Left colon (tissue), 2 donors: ENCODE measurements around the gene LRMDA. TPM values are rescaled to one million over a fixed set of nuclear protein-coding genes. Genes with fewer than 3 reads are reported as not detected.

Experiments used
- ATAC-seq: fragments of 200-7000 bp; cut with Tn5 transposase; one replicate; pipeline ENCODE4 v1.9.1; 2020; ENCODE audit warnings: mild to moderate bottlenecking, moderate library complexity
- DNase-seq, 2 donors: peaks; one replicate each; pipeline ENCODE4 v3.0.0-alpha.2; 2020
- intact Hi-C, 2 donors: fragments of 100-400 bp; cut with DNase I in 1 of 2; cut with micrococcal nuclease in 1 of 2; formaldehyde crosslinking; loops; one replicate each; pipeline versions ENCODE4 v1.11.2 to v1.14.0; 2022; cut with DNase I, micrococcal nuclease
- total RNA-seq, 2 donors: library from RNA; stranded (reverse); fragmentation: NEBNext Ultra II Directional; extraction: Animal tissue kit (Norgen Biotek cat#: 25700); gene quantifications; one replicate each; pipeline ENCODE4 v1.2.1, GENCODE V29; 2021
- donor health status: DM: no; HTN: no; CAD: no.
- donor health status: DM: yes; HTN: yes; CAD: no.

Gene LRMDA
- total RNA-seq, 2 donors from 2014 or later = 8.1 to 10.6 TPM

DNA sequence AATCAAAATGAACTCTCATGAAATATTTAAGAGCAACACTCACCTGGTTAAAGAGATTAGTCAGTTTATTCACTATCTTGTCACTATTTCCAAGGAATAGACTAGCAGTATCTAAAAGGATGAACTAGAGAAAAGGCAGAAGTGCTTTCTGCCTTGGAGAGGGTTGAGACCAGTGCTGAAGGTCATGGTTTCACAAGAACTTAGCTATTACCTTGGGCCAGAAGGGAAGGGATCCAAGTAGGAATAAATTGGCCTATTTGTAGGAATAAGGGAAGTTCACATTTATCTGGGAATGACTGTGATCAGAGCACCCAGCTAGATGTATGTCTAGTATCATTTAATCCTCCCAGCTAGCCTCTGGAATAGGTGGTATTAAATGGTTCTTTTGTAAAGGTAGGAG, 347.2 kb downstream of the LRMDA start:
- no peak for DNase-seq
- intact Hi-C loops = no loop called here
- ATAC-seq = no peak

DNA sequence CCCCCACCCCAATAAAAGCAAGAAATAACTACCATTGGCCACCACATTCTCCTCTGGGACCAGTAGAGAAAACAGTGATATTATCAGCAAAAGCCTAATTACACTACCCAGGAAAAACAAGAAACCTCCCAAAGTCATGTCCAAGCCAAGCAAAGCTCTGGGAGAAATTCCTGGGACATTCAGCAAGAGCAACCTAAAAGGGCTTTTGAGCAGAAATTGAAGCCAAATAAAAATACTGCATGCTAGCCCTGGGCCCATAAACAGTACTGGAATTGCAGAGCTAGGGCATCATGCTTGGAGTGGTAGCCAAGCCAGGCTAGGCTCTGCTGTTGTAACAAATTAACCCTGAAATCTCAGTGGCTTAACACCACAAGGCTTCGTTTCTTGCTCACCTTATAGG, 347.9 kb downstream of the LRMDA start:
- no peak for DNase-seq
- intact Hi-C loops = no loop called here

DNA sequence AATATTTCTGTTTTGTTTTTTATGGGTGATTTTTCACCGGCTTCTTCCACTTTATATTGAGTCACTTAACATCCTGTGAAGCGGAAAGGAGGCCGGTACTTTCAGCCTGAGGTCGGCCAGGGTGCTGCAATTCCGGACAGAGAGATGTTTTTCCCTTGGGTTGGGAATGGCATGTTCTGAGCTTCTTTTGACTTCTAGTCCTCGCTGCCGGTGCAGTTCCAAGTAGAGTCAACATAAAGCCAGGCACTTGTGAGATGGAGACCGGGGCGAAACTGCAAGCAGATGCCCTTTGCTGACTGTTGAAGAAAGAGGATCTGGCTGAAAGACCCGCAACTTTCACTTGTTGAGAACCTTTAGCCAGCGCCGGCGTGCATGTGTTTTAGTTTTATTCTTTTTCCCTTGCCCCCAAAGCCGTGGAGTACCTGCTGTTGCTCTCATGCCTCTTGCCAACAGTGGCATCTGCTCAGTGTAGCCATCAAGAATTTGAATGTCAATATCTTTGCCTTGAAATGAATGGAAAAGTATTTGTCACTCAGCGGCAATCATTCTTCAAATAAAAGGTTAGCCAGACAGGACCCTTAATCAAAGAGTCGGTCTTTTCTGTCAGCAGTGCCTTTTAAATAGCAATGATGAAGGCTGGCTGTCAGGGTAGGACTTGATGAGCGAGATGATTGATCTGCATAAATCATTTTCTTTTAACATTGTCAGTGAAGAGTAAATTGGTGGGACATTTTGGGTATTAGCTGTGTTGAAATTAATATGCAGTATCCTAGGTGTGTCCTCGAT, 351.2 kb downstream of the LRMDA start:
- intact Hi-C loops = no loop called here
- no peak for DNase-seq
- ATAC-seq = no peak

More for the DNA sequence above, 347.9 kb downstream of the LRMDA start:
- ATAC-seq = no peak

DNA sequence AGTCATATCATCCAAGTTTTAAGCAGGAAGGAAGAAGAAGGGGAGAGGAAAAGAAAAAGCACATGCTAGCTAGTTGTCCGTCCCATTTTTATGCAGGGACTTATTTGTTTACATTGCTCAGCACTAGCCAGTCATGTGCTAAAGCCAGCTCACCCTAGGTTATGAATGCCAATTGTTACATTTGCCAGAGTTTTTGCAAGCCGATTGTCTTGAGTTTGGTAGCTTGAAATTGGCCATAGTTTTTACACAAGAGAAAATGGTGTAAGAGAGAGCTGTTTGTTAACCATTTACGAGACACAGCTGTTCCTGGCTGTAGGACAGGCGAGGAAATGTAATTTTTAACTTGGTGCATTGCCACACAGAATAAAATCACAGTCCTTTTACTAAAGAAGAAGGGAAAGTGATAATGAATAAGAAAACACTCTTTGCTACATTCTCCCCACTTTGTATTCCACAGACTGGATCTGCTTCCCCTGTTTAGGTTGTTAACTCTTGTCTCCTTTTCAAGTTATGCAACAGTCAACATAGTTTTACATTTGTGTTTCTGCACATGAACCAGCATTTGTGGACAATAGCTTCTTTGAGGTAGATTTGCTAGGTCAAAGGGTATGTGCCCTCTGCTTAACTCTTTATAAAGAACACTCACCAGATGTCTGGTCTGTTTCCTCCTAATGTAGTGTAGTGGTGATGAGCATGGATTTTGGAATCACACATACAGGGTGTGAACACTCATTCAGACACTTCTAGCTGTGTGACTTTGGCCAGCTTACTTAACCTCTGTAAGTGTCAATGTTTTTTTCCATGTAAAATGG, 357.2 kb downstream of the LRMDA start:
- ATAC-seq (peak; percentile 66), DNase-seq (no peak)
- intact Hi-C loops = no loop called here

DNA sequence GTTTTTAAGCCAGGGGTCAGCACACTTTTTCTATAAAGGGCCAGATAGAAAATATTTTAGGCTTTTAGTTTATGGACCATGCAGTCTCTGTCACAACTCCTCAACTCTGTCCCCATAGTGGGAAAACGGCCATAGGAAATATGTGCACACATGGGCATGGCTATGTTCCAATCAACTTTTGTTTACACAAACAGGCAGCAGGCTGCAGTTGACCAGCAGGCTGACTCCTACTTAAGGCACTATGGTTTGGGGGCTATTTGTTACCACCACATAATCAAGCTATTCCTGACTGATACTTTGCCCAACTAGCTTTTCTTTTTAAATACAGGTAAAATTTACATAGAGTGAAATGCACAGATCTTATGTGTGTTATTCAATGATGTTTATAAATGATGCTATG, 362.4 kb downstream of the LRMDA start:
- intact Hi-C loops = no loop called here
- DNase-seq = no peak
- ATAC-seq = no peak

DNA sequence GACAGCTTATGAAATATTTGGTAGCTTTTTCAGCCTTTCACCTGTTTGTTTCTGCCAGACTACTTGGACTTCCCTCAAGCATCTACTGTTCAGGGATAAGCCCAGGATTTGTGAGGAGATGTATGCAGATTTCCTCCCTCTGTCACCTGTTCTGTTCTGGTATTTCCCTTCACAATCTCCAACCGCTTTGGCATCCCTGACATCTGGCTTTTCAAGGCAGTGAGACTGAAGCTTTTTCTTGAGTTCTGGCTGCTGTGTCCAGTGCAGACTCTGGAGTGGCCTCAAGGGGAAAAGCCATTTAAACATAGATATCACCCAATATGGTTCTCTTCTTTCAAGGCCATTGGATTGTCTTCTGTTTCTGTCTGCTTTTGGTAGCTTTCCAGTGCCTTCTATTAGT, 369.7 kb downstream of the LRMDA start:
- no peak for ATAC-seq
- no peak for DNase-seq
- intact Hi-C loops = no loop called here

DNA sequence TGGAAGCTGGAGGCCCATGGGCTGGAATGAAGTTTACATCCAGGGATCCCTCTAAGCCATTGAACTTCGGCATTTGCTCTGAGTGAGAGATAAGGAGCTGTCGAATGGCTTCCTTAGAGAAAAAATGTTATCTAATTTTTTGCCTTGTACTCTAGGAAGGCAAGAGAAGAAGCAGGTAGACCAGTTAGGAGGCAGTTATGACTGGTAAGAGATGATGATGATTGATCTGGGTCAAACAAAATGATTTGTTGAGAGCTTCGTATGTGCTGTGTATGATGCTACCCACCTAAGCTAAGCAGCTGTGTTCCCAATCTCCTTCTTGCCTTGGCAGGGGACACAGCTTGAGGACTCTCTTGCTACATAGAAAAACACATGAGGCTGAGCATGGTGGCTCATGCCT, 370.2 kb downstream of the LRMDA start:
- ATAC-seq = no peak
- DNase-seq = no peak
- intact Hi-C loops = no loop called here

- intact Hi-C loops = no loop called here
- ATAC-seq = no peak
- DNase-seq = no peak
Observed at GRCh38 chr10:75803121-75803520, 371.7 kb downstream of the LRMDA start.

- DNase-seq = no peak
- intact Hi-C loops = no loop called here
- ATAC-seq = no peak
Observed at GRCh38 chr10:75803816-75804552, 372.6 kb downstream of the LRMDA start.

DNA sequence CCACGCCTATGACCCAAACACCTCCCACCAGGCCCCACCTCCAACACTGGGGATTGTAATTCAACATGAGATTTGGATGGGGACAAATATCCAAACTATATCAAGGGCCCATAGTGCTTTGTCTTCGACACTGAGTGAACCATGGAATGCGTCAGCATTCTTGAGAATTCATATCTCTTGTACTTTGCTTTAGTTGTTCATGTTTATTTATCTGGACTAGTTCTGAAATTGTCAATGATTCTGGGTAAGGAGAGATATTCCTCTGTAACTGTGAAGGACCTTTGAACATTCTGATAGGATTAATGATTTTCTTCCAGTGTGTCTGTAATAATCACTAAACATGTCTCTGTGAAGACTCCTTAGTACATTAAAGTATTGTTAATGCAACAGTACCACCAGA, 374.8 kb downstream of the LRMDA start:
- DNase-seq (no peak), ATAC-seq (no peak)
- intact Hi-C loops = no loop called here

GRCh38 chr10:75807456-75807855, 376.0 kb downstream of the LRMDA start:
- intact Hi-C loops = no loop called here
- ATAC-seq (no peak), DNase-seq (no peak)

- intact Hi-C loops = no loop called here
- DNase-seq = no peak
- ATAC-seq = no peak
Observed at GRCh38 chr10:75809003-75809402, 377.6 kb downstream of the LRMDA start.

DNA sequence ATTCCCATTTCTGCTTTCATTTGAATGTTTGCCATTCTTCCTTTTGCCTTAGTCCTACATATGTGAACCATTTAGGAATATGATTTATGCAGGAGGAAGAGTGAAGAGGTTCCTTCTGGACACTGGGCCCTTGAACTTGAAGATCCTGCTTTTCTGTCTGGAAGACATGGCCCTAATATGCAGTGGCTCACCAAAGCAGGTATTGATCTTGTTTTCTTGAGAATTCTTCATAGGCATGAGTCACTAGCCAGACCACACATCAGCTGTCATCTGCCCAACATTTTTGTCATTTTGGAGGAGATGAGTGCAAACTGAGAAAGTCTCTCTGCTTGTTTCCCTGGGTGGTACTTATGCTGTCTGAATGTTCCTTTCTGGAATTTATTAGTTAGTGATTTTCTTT, 382.6 kb downstream of the LRMDA start:
- intact Hi-C loops = no loop called here
- DNase-seq (no peak), ATAC-seq (no peak)

DNA sequence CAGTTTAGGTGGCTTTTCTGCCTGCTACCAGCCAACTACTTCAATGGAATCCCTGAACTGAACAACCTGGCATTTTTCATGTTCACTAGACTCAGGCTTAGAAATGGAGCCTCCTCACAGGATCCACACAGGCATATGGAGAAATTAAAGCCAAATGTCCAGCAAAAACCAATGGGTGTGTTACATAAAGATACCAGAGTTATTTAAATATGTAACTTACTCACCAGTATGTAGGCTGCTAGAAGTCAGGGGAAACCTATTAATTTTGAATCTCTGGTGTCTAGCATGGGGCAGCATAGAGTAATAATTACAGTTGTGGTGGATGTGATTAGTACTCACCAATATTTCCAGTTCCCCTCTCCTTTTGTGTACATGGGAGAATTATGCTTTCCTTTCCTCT, 383.6 kb downstream of the LRMDA start:
- ATAC-seq (no peak), DNase-seq (no peak)
- intact Hi-C loops = no loop called here

GRCh38 chr10:75817198-75817597, 385.8 kb downstream of the LRMDA start:
- ATAC-seq = no peak
- intact Hi-C loops = no loop called here
- no peak for DNase-seq

DNA sequence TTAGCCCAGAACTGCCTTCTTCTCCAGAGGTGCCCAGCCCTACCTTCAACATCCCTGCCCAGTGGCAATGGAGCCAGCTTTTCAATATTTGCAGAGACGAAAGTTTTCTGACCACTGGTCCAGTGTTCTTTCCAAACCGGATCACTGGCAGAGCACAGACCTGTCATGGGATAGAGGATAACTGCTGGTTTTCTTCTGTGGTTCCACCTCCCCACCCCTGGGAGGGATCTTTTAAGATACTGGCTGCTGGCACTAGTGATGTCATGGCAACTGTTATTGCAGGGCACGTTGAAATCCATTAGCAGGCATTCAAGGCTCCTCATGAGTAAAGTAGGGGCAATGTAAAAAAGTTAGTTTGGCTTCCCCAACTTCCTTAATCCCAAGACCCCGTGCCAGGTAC, 387.1 kb downstream of the LRMDA start:
- intact Hi-C loops = no loop called here
- DNase-seq (no peak), ATAC-seq (no peak)

DNA sequence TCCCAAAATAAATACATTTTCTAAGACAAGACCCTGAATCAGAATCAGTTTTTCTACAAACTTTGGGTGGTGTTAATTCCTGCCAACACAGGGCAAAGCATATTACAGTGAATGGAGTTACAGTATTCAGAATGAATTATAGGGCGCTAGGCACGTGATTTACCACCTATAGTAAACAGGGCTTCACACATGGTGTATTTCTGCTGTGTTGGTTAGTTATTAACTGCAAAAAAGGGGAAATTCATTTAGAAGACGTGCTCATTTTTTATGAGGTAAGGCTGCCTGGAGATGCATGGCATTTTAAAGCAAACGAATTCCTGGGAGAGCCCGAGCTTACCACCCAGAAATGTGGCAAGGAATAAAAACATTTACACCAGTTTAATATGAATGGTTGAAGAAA, 393.8 kb downstream of the LRMDA start:
- peak; percentile 71 for ATAC-seq
- no peak for DNase-seq
- intact Hi-C loops = no loop called here

DNA sequence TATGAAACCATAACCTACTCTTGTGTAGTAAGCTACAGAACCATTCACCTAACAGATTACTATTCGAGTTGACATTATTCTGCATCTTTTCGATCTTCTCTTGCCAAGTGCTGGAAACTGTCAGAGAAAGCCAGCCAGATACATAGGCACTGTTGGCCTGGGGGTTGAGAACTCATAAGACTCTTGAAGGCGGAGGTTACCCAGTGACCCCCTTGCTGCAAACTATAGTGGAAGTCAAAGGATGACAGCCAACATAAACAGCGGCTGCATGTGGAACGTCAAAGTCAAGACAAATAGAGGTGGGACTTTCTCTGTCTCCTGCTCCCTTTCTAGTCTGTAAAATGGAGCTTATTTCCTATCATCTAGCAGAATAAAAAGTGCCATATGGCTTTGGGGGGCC, 394.2 kb downstream of the LRMDA start:
- intact Hi-C loops = no loop called here
- no peak for DNase-seq
- ATAC-seq = no peak

- no peak for DNase-seq
- intact Hi-C loops = no loop called here
- no peak for ATAC-seq
Observed at GRCh38 chr10:75826846-75827245, 395.4 kb downstream of the LRMDA start.

- DNase-seq (no peak), ATAC-seq (no peak)
- intact Hi-C loops = no loop called here
Observed at GRCh38 chr10:75827587-75828021, 396.2 kb downstream of the LRMDA start.
